Epithelial cell of proximal tubule (primary cell): Measurements from ENCODE around the gene LARGE2. TPM values are rescaled to one million over a fixed set of nuclear protein-coding genes. Genes with fewer than 3 reads are reported as not detected.
A peak's percentile ranks its signal among the peaks of the same experiment; 100 is the strongest.

Source experiments
- DNase-seq: peaks from one replicate; pipeline ENCODE4 v3.0.0-alpha.2; 2011; ENCODE audit warnings: low read depth
- H3K4me3 ChIP-seq: 2 replicates; pipeline ENCODE4 v1.5.1; 2011; ENCODE audit warnings: low read depth, mild to moderate bottlenecking, low read length
- CTCF ChIP-seq: conservative IDR thresholded peaks from 2 replicates; pipeline ENCODE4 v1.5.1; 2012; ENCODE audit warnings: low read depth, mild to moderate bottlenecking, low read length
- total RNA-seq: library from RNA; depleted of rRNA; stranded (reverse); fragments of >200 nt; gene quantifications from 2 replicates; pipeline ENCODE4 v1.2.3, GENCODE V29; 2015

The LARGE2 gene
- total RNA-seq, 1 donor from 2014 or later, result 3.3 TPM

DNA sequence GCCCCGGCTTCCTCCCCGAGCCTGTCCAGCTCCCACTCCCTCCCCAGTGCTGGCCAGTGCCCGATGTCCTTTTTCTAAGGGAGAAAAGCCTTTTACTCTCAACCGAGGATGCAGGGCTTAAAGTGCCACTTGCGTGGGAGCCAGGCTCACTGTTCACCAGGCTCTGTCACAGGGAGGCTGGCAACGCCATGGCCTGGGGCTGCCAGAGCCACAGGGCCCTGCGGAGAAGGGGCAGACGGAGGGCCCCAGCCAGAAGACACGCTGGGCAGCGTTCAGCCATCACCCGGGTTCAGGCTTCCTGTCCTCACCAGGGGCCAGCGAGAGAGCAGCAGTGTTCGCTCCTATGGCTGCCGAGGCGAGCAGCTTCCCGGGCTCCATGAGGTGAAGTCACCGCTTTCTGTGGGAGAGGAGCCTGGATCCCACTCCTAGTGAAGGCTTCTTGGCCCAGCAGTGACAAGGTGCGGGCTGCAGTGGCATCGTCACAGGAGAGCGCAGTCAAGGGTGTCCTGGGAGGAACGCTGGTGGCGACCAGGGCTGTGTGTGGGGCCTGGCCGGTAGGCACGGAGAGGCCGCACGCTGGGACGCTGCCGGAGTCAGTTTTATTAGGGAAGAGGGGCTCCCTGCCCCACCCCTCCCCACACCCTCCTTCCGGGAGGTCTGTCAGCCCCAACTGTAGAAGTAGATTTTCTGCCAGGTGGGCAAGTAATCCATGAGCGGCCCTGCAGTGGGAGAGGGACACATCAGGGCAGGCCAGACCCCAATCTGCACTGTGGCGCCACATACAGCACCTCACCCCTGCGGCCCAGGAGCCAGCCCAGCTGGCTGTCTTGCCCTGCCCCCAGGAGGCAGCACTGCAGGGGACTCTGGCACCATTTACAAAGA lies 12.6 kb upstream of the LARGE2 start:
- no peak for TF ChIP-seq CTCF
- DNase-seq, result no peak
- H3K4me3 ChIP-seq, result no peak overlapping the region

DNA sequence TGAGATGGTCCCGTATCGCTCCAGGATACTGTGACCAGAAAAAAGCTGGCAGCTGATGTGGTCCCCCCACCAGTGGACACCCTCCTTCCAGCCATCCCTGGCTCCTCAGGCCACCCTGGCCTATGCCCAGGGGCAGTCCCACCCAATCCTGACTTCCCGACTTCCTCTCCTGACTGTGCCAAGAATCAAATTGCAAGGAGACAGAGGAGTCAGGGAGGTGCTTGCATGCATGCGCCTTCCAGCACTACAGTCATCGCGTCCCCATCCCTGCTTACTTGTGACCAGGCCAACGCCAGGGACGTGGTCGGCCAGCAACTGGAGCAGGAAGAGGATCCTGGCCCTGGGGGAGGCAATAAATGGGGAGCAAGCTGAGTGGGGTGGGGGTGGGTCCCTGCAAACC lies 11.8 kb upstream of the LARGE2 start:
- no peak overlapping the region for H3K4me3 ChIP-seq
- no peak for TF ChIP-seq CTCF
- no peak for DNase-seq

DNA sequence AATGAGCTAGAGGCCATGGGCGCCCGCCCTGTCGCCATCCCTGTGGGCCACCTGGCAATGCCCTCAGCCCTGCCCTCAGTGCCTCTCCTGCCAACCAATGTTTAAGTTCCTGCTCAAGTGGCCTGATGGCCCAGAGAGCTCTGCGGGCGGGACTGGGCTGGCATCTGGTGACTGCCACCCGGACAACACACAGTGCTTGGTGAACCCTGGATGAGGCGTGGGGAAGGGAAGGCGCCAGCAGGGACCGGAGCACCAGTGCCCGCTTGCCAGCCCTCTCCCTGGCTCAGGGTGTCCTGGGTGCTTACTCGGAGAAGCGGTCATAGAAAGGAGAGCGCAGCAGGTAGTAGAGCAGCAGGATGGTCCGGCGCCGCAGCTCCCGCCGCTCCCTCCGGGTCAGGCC lies 8.9 kb upstream of the LARGE2 start:
- DNase-seq, result no peak
- TF ChIP-seq CTCF, result no peak
- H3K4me3 ChIP-seq, result no peak overlapping the region

DNA sequence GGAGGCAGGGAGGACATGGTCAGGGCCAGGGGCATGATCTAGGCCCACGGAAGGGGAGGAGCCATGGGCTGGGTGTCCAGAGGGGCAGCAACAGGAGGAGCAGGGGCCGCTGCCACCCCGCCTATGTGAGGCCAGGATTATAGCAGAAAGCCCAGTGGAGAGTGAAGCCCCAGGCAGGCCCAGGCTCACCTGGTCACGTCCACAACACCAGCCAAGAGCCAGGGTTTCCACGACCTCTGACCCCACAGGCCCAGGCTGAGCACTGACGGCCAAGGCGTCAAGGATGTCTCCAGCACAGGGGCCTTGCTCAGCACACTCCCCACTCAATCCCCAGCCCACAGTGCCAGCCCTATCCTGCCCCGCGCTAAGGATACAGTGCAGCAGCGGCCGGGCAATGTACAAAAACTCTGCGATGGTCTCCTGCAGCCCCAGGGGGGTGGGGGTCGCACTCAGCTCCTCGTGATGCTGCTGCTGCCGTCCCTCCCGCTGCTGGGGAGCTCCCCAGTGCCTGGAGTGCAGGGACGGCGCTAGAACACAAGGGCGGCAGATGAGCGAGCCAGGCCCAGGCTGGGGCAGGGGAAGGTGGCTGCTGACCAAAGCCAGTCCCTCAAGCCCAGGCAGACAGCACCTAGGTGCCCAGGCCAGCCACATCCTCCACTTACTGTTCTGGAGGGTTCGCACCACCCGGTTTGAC lies 8.4 kb upstream of the LARGE2 start:
- H3K4me3 ChIP-seq, result no peak overlapping the region
- TF ChIP-seq CTCF, result no peak
- DNase-seq, result no peak

DNA sequence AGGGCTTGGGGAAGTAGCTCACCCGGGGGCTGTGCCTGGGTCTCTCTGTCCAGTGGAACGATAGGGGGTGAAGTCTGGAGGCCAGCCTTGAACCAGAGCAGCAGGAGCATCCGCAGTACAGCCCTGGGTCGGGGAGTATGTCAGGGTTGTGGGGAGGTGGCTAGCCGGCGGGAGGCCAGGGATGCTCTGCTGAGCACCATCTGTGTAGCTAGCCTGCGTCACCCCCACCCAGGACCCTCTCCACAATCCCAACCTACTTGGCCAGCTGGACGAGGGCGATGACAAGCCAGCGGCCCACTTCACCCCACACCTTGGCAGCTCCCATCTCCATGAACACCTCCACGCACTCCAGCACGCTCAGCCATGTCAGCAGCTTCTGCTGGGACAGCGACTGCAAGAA lies 7.0 kb upstream of the LARGE2 start:
- TF ChIP-seq CTCF, result no peak
- no peak overlapping the region for H3K4me3 ChIP-seq
- DNase-seq, result no peak

DNA sequence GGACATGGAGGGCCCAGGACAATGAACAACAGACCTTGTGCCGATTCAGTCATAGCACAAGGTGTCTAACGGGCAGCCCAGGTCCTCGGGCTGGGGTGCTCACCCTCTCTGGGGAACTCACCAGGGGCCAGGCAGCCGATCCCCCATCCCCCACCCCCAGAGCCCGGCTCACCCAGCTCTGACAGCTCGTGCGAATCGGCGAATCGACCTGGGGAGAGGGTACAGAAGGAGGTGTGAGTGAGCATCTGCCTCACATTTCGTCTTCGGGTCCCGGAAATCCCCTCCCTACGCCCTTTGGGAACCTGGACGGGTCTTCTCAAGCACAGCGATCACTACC lies 5.2 kb upstream of the LARGE2 start:
- no peak for DNase-seq
- no peak for TF ChIP-seq CTCF
- peak overlapping the region; percentile 98 for H3K4me3 ChIP-seq
